GM12873 (cell line): ENCODE measurements around the gene ASB18.

Source experiments
- CTCF ChIP-seq: IDR thresholded peaks from 2 replicates; pipeline ENCODE4 v1.5.1; 2012; ENCODE audit warnings: low read depth, mild to moderate bottlenecking, moderate library complexity, low read length, control low read depth; ENCODE audit not compliant: insufficient read depth; ENCODE audit errors: missing control alignments

Gene ASB18

GRCh38 chr2:236169151-236169721, 95.0 kb downstream of the ASB18 start:
- no peak for TF ChIP-seq CTCF

DNA sequence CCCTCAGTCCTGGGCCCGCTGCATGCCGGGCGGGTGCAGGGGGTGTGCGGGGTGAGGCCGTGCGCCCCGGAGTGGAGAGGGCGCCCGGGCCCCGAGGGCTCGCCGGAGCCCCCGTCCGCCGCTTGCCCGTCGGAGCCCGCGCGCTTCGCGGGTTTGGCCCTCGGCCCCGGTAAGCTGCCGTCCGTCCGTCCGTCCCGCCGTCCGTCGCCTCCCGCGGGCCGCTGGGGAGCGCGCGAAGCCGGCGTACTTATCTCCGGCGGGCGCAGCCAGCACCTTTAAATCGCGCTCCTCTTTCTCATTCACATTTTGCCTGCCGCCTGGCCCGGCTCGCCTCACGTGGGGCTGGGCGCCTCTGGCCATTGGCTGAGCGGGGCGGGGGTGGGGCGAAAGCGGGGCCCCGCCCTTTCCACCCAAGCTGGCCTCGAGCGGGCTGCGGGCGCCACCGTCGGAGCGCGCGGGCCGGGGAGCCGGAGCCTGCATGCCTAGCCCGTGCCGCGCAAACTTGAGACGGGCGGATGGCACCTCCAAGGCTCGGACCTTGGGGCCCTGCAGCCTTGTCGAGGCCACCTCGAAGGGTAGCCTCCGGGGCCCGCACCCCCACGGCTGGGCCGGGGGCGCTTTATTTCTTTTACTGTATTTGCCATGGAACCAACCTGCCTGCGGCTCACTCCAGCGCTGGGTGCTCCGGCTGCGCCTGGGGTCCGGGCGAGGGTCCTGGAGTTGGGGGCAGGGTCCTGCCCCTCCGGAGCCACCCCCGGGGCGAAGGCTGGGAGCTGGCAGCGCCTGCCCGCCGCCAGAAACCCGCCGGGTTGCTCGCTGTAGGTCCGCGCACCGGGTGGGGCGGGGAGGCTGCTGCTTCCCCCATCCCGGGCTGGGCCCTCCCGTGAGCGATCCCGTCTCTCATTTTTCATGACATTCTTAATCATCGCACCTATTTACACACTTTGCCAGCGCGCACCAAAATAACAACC, 95.8 kb downstream of the ASB18 start, which contains the start of gene GBX2:
Gene GBX2, minus strand, starts transcription at position 277 of the 971 bp plus-strand sequence. CDS start 415 bp downstream, outside the sequence.
- no peak for TF ChIP-seq CTCF

GRCh38 chr2:236167297-236168109, 96.7 kb downstream of the ASB18 start:
- TF ChIP-seq CTCF, result no peak

DNA sequence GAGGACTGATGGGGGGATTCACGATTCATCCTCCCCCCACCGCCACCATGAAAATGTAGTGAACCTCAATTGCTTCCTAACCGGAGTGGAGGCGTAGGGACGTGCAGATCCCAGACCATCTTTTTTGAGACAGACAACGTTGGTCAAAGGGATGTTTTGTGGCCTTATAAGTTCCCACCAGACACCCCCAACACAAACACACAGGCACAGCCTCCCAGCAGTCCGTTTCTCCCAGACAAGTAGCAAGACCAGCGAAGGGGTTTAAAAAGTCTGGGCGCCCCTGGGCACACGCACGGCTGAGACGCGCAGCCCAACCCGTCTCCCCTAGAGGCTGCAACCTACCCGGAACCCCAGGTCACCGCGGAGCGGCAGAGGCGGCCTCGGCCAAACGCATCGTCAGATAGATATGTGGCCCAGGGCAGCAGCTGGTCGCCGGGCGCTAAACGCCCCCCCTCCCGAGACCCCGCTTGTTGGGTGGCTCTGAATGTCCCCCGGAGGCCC, 97.4 kb downstream of the ASB18 start:
- no peak for TF ChIP-seq CTCF

GRCh38 chr2:236165842-236166795, 98.1 kb downstream of the ASB18 start:
- TF ChIP-seq CTCF, result no peak

DNA sequence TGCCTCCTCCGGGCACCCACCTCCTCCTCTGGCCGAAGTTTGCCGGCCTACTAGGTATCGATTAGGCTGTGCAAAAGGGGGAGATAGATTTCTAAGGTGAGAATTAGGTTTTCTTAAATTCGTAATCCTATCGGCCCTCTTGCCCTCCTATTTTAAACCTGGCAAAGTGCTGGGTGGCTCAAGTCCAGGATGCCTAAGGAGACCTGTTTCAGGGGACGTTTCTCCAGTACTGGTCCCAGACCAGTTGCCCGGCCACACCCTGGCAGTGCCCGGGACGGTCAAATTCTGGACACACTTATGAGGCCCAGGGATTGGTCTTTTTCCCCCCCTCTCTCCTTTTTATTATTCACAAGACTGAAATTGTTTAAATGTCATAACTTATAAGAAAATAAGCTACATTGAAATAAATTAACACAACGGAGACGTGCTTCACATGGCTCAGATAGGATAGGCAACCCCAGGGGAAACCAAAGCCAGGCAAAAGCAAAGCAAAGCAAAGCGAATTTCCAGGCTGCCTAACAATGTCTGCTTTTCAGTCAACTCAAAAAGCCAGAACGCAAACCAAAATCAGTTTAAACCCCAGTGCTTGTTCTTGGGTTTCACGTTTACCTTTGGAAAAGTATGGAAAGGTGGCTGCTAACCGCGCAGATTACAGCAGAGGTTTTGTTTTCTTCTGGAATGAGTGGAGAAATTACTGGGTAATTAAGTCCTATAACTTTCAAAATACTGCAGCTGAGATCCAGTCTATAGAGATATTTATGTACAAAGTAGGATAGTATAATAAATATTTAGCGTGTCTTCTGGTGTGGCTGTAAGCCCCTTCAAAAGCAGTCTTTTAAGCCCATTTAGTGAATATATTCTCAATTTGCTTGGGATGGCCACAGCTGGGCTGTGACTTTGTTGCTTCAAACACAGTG, 99.0 kb downstream of the ASB18 start:
- no peak for TF ChIP-seq CTCF
